Aorta (tissue), 5 donors: Measurements from ENCODE around the gene FKBP5. TPM values are rescaled to one million over a fixed set of nuclear protein-coding genes. Genes with fewer than 3 reads are reported as not detected.

ENCODE experiments used
- ATAC-seq: fragments of 200-7000 bp; cut with Tn5 transposase; one replicate; pipeline ENCODE4 v1.9.1; 2022; ENCODE audit warnings: moderate library complexity; ENCODE audit not compliant: low FRiP score
- DNase-seq, 2 donors: peaks; one replicate each; pipeline ENCODE4 v3.0.0-alpha.2; 2020
- H3K27ac ChIP-seq, 2 donors: one replicate each; pipeline ENCODE4 v1.5.1; 2013; ENCODE audit warnings: low read length in 2 of 2, mild to moderate bottlenecking in 2 of 2, moderate library complexity in 2 of 2, control low read depth in 1 of 2, inconsistent platforms in 1 of 2, low read depth in 1 of 2
- H3K27me3 ChIP-seq, 2 donors: one replicate each; pipeline ENCODE4 v1.6.1; 2013; ENCODE audit warnings: control low read depth in 1 of 2, low read length in 1 of 2, mild to moderate bottlenecking in 1 of 2, moderate library complexity in 1 of 2; ENCODE audit not compliant: insufficient read depth in 2 of 2, control insufficient read depth in 1 of 2
- H3K36me3 ChIP-seq, 2 donors: one replicate each; pipeline ENCODE4 v1.6.1; 2013; ENCODE audit warnings: control low read depth in 1 of 2, low read length in 1 of 2, mild to moderate bottlenecking in 1 of 2; ENCODE audit not compliant: insufficient read depth in 2 of 2, control insufficient read depth in 1 of 2
- H3K4me1 ChIP-seq, 2 donors: one replicate each; pipeline ENCODE4 v1.6.1; 2013; ENCODE audit warnings: low read length in 2 of 2, control low read depth in 1 of 2, mild to moderate bottlenecking in 1 of 2, moderate library complexity in 1 of 2; ENCODE audit not compliant: insufficient read depth in 2 of 2, control insufficient read depth in 1 of 2
- H3K4me3 ChIP-seq, 2 donors: one replicate each; pipeline ENCODE4 v1.5.1; 2013; ENCODE audit warnings: low read length in 2 of 2, control low read depth in 1 of 2, mild to moderate bottlenecking in 1 of 2
- H3K9me3 ChIP-seq: one replicate; pipeline ENCODE4 v1.6.1; 2013; ENCODE audit warnings: mild to moderate bottlenecking, low read length; ENCODE audit not compliant: control insufficient read depth
- WGBS, 2 donors: extraction: QIAGEN DNeasy Blood & Tissue Kit; methylation state at CpG; one replicate each; pipeline ENCODE4 v1.1.7; 2013; 5-methylcytosine and 5-hydroxymethylcytosine counted together
- intact Hi-C, 2 donors: fragments of 100-400 bp; cut with DNase I; formaldehyde crosslinking; loops; one replicate each; pipeline versions ENCODE4 v1.14.2 to v1.15.0; 2022
- polyA plus RNA-seq, 2 donors: library from polyadenylated mRNA; stranded (reverse); fragments of 200-250 nt; gene quantifications; one replicate each; pipeline ENCODE4 v1.2.3, GENCODE V29; 2013
- total RNA-seq, 2 donors: library from RNA; stranded (reverse); fragmentation: NEBNext Ultra II Directional; extraction: Animal tissue kit (Norgen Biotek cat#: 25700); gene quantifications; one replicate each; pipeline ENCODE4 v1.2.1, GENCODE V29; 2021
- donor health status: healthy with polysubstance abuse.
- donor health status: Bipolar disorder and iron deficiency.
- donor health status: DM: no; HTN: no; CAD: no.
- donor health status: DM: no; HTN: no; CAD: no.
- donor health status: DM: yes; HTN: yes; CAD: no.

FKBP5 gene
- total and polyA plus RNA-seq, 4 donors = 25.1 to 102 (median 87.6) TPM

DNA sequence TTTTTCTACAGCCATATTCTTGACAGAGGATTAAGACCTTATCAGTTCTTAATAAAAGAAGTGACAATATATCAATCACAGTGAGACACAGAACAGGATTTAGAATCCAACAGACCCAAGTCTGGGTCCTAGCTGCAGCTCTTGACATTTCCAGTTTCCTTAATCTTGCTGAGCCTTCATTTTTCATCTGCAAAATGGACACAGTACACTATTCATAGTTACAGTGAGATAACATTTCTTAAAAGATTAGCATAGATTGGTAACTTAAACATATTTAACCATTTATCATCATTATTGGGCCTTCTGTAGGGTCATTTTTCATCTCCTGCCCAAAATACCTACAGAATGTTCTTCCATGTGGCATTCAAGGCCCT, 45.6 kb downstream of the FKBP5 start:
- intact Hi-C loops = no loop called here
- DNase-seq (no peak), ATAC-seq (no peak)
- no peaks in the 10 kb centered on the region for H3K9me3 ChIP-seq
- H3K27ac ChIP-seq = no peak overlapping the region
- H3K4me3 ChIP-seq = no peak overlapping the region
- H3K27me3 ChIP-seq = no peaks in the 10 kb centered on the region
- peaks cover 2 to 7% of the 10 kb centered on the region in 2 donors for H3K36me3 ChIP-seq
- H3K4me1 ChIP-seq = peaks cover 0 to 6% of the 10 kb centered on the region in 2 donors

DNA sequence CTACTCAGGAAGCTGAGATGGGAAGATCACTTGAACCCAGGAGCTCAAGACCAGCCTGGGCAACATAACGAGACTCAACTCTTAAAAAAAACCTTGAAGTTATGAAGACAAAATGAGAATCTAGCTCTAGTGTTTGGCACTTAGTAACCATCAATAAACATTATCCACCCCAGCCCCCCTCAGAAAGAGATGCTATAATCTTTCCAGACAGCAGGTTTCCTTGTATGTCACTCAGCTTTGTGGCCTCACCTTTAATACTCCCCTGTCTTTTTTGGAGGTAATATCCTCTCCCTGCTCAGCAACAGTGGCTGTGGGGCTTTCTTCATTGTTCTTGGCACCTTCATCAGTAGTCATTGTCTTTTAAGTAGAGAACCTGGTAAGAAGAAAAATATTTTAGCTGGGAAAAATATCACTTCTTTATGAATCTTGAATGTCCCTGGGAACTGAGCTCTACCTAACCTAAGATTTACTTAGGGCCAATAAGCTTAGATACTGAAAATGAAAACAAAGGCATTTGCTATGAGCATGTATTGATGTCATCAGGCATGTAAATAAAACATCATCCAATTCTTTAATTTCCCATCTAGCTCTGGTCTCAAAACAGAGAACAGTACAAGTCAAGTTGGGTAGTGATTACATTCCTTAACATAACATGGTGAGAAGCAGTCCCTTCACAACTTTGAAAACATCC, 46.1 kb downstream of the FKBP5 start:
- Histone ChIP-seq H3K27ac (no peak overlapping the region), H3K4me1 (peaks cover 0 to 6% of the 10 kb centered on the region in 2 donors), H3K9me3 (no peaks in the 10 kb centered on the region), H3K4me3 (no peak overlapping the region), H3K27me3 (no peaks in the 10 kb centered on the region), H3K36me3 (peaks cover 2 to 7% of the 10 kb centered on the region in 2 donors)
- WGBS, 2 donors = 89 to 93% methylated on average over 1 of the region's 1 CpG
- ATAC-seq (no peak), DNase-seq (no peak)
- intact Hi-C loops = no loop called here

DNA sequence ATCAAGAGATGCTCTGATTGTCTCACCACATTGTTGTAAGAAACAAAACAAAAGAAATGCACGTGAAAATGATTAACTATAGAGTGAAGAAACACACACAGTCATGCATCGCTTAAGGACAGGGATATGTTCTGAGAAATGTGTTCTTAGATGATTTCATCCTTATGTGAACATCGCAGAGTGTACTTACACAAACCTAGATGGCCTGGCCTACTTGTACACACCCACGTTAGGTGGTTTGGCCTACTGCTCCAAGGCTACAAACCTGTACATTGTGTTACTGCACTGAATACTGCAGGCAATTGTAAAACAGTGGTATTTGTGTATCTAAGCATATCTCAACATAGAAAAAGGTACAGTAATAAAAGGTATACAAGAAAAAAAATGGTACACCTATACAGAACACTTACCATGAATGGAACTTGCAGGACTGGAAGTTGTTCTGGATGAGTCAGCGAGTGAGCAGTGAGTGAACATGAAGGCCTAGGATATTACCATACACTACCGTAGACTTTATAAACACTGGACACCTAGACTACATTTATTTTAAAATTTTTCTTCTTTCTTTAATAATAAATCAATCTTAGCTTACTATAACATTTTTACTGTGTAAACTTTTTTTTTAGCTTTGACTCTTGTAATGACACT, 48.6 kb downstream of the FKBP5 start:
- no peak for DNase-seq
- Histone ChIP-seq H3K27me3 (no peaks in the 10 kb centered on the region), H3K4me1 (peaks cover 0 to 6% of the 10 kb centered on the region in 2 donors), H3K27ac (no peak overlapping the region), H3K9me3 (no peaks in the 10 kb centered on the region), H3K36me3 (peaks cover 2 to 6% of the 10 kb centered on the region in 2 donors), H3K4me3 (no peak overlapping the region)
- ATAC-seq = no peak
- intact Hi-C loops = no loop called here
- 90 to 91% methylated on average over 6 of the region's 6 CpGs for WGBS, 2 donors

DNA sequence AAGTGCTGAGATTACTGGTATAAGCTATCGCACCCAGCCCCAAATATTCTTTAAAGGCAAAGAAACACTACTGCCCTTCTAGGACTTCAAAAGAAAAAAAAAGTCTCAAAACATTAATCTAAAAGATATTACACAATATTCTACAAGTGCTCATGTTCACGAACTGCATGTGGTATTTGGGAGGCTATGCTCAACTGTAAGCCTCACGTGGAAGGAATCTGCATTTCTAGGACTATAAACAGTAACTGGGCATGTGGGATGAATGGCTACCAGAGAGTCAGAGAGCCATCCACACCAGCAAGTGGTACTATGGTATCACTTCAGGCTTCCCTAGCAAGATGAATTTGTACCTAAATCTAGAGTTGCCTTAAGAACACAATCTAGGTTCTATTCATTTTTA, 50.0 kb downstream of the FKBP5 start:
- WGBS, 2 donors = 91 to 92% methylated on average over 3 of the region's 3 CpGs
- H3K27ac ChIP-seq = no peak overlapping the region
- ATAC-seq (no peak), DNase-seq (no peak)
- intact Hi-C loops = no loop called here
- H3K4me3 ChIP-seq = no peak overlapping the region
- H3K9me3 ChIP-seq = no peaks in the 10 kb centered on the region
- peaks cover 2 to 9% of the 10 kb centered on the region in 2 donors for H3K36me3 ChIP-seq
- H3K27me3 ChIP-seq = no peaks in the 10 kb centered on the region
- H3K4me1 ChIP-seq = peaks cover 0 to 2% of the 10 kb centered on the region in 2 donors

DNA sequence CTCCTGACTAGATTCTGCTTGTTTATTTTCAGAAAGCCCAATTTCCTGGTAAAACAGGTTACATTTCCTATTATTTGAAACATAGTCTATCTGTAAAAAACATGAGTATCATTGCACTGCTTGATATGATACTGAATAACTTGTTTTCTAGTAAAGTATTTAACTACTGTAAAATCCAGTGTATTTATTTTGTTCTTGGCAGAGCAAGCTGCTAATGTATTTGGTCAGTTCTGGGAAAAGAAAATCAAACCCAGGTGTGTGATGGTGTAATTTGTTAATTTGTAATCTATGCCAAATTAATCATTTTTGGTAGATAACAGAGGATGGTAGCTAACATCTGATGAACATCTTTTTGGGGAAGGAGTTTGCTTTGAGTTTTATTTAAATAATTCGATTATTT, 50.8 kb downstream of the FKBP5 start:
- ATAC-seq (no peak), DNase-seq (no peak)
- Histone ChIP-seq H3K36me3 (peaks cover 2 to 9% of the 10 kb centered on the region in 2 donors), H3K4me1 (no peaks in the 10 kb centered on the region), H3K27ac (no peak overlapping the region), H3K4me3 (no peak overlapping the region), H3K27me3 (no peaks in the 10 kb centered on the region), H3K9me3 (no peaks in the 10 kb centered on the region)
- intact Hi-C loops = no loop called here
- 94 to 97% methylated on average over 1 of the region's 1 CpG for WGBS, 2 donors

DNA sequence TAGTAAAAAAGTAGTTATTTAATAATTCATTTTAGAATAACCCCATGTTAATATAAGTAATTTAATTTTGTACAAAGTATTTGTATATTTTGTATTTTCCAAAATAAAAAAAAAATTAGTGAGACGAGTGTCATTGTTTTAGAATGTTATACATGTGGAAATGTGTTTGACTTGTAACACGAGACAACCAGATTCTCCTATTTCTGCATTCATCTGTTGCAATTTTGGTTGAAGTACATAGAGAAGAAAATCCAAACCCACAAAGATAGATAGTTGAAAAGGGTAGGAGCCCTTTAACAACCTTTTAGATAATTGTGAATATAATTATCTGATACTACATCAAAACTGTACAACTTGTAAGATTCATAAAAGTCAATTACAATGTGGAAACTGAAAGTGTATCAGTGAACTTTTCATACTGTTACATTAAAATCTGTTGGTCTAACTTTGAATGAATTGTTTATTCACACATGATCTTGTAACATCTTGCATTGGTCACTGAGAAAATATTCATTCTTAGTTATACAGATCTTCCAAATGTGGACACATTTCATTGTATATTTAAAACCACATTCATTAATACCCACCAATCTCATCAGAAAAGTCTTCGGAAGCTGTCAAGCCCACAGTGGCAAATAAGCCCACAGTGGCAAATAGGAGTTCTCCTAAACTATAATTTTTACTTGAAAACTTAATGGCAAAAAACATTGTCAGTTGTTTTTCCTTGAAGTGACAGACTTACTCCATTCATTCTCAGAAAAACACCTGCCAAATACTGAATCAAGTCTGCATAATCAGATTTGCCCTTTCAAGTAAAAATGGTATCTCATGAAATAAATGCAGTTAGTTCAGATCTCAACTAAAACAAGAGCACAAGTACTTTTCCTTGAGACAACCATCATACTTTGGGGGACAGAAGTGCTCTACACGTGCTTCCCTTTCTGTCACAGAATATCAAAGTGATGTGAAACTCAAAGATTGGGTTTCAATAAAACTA, 52.8 kb downstream of the FKBP5 start:
- Histone ChIP-seq H3K36me3 (peaks cover under 1 to 6% of the 10 kb centered on the region in 2 donors), H3K9me3 (no peaks in the 10 kb centered on the region), H3K4me3 (no peak overlapping the region), H3K27me3 (no peaks in the 10 kb centered on the region), H3K27ac (no peak overlapping the region), H3K4me1 (no peaks in the 10 kb centered on the region)
- 83 to 84% methylated on average over 4 of the region's 4 CpGs for WGBS, 2 donors
- DNase-seq (no peak), ATAC-seq (no peak)
- intact Hi-C loops = no loop called here

DNA sequence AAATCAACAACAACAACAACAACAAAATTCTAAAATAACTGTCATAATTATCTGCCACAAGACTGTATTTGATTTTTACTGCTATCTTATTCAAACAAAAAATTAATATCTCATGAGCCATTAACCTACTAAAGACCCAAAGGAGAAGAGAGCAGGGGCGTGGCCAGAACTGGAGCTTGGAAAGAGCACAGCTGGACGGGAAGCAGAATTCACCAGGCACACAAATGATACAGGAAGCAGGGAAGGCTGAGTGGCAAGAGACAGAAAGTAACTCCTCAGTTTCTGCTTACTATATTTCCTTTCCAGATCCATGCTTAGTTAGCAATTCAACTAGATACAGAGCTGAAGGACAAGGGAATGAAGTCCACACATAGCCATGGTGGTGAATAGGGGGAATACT, 54.4 kb downstream of the FKBP5 start:
- ATAC-seq (no peak), DNase-seq (no peak)
- peaks cover 0 to 5% of the 10 kb centered on the region in 2 donors for H3K36me3 ChIP-seq
- no peaks in the 10 kb centered on the region for H3K4me1 ChIP-seq
- no peaks in the 10 kb centered on the region for H3K27me3 ChIP-seq
- intact Hi-C loops = no loop called here
- no peak overlapping the region for H3K4me3 ChIP-seq
- H3K9me3 ChIP-seq = no peaks in the 10 kb centered on the region
- H3K27ac ChIP-seq = no peak overlapping the region
- 48 to 51% methylated on average over 2 of the region's 2 CpGs for WGBS, 2 donors

DNA sequence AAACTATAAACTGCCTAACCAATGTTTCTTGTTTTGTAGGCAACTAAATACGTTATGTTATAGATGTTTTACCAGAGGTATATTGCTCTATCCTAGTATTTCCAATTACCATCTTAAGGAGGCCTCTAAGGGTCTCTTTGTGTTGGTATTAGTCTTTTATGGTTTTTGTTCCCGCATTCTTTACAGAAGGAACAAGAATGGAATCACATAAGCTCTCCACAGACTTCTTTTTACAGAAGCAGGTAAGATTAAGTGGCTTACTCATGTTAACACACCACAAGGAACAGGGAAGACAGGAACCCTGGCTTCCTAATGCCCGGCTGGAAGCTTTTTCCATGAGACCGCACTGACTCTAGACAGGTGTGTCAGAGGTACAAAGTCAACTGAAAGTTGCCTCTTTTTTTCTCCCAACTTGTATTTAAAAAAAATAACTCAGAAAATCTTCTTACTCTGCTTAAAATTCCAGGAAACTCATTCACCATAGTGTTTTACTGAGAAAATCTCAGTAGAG, 55.1 kb downstream of the FKBP5 start:
- Histone ChIP-seq H3K27me3 (no peaks in the 10 kb centered on the region), H3K27ac (no peak overlapping the region), H3K9me3 (no peaks in the 10 kb centered on the region), H3K4me3 (no peak overlapping the region), H3K36me3 (peaks cover 0 to 5% of the 10 kb centered on the region in 2 donors), H3K4me1 (no peaks in the 10 kb centered on the region)
- ATAC-seq (no peak), DNase-seq (no peak)
- intact Hi-C loops = no loop called here
- 90 to 95% methylated on average over 4 of the region's 4 CpGs for WGBS, 2 donors
